H9 (cell line): ENCODE measurements around the gene CUEDC1. TPM values are rescaled to one million over a fixed set of nuclear protein-coding genes. Genes with fewer than 3 reads are reported as not detected.

Source experiments
- DNase-seq: peaks from one replicate; pipeline ENCODE4 v3.0.0-alpha.2; 2017
- H2AFZ ChIP-seq: one replicate; pipeline ENCODE4 v1.6.1; 2013; ENCODE audit warnings: mild to moderate bottlenecking, low read length, control low read depth, moderate library complexity
- H2AK5ac ChIP-seq: 2 replicates; pipeline ENCODE4 v1.6.1; 2013; ENCODE audit warnings: low read length, control low read depth, mixed read lengths; ENCODE audit not compliant: insufficient read length
- H2BK120ac ChIP-seq: one replicate; pipeline ENCODE4 v1.6.1; 2013; ENCODE audit warnings: low read depth, mild to moderate bottlenecking, low read length, control low read depth, inconsistent platforms; ENCODE audit not compliant: poor library complexity, severe bottlenecking
- H2BK12ac ChIP-seq: 2 replicates; pipeline ENCODE4 v1.6.1; 2013; ENCODE audit warnings: low read length, control low read depth, mixed read lengths, low read depth; ENCODE audit not compliant: insufficient read length
- H2BK15ac ChIP-seq: 2 replicates; pipeline ENCODE4 v1.6.1; 2013; ENCODE audit warnings: low read depth, low read length, control low read depth
- H2BK20ac ChIP-seq: one replicate; pipeline ENCODE4 v1.6.1; 2013; ENCODE audit warnings: low read depth, mild to moderate bottlenecking, low read length, control low read depth, inconsistent platforms; ENCODE audit not compliant: poor library complexity, severe bottlenecking
- H2BK5ac ChIP-seq: 2 replicates; pipeline ENCODE4 v1.6.1; 2013; ENCODE audit warnings: low read length, control low read depth, mixed read lengths; ENCODE audit not compliant: insufficient read length
- H3K14ac ChIP-seq: 2 replicates; pipeline ENCODE4 v1.6.1; 2013; ENCODE audit warnings: low read length, control low read depth; ENCODE audit not compliant: insufficient read depth
- H3K18ac ChIP-seq: 2 replicates; pipeline ENCODE4 v1.6.1; 2013; ENCODE audit warnings: low read depth, mild to moderate bottlenecking, mixed read lengths, low read length, control low read depth; ENCODE audit not compliant: insufficient read length
- H3K23ac ChIP-seq: 2 replicates; pipeline ENCODE4 v1.6.1; 2013; ENCODE audit warnings: low read length, control low read depth, mixed read lengths, low read depth; ENCODE audit not compliant: insufficient read length
- H3K23me2 ChIP-seq: 2 replicates; pipeline ENCODE4 v1.6.1; 2013; ENCODE audit warnings: low read depth, mild to moderate bottlenecking, mixed read lengths, low read length, control low read depth; ENCODE audit not compliant: insufficient read length, poor library complexity, severe bottlenecking
- H3K27ac ChIP-seq: 2 replicates; pipeline ENCODE4 v1.5.1; 2013; ENCODE audit warnings: low read length, control low read depth, mixed read lengths, low read depth; ENCODE audit not compliant: insufficient read length
- H3K27me3 ChIP-seq: 2 replicates; pipeline ENCODE4 v1.6.1; 2013; ENCODE audit warnings: low read length, control low read depth, inconsistent platforms; ENCODE audit not compliant: insufficient read depth
- H3K4ac ChIP-seq: 2 replicates; pipeline ENCODE4 v1.6.1; 2013; ENCODE audit warnings: low read depth, mild to moderate bottlenecking, control low read depth, inconsistent platforms, low read length, moderate library complexity
- H3K4me1 ChIP-seq: 2 replicates; pipeline ENCODE4 v1.6.1; 2013; ENCODE audit warnings: low read length, control low read depth, inconsistent platforms; ENCODE audit not compliant: insufficient read depth
- H3K4me2 ChIP-seq: 2 replicates; pipeline ENCODE4 v1.6.1; 2013; ENCODE audit warnings: low read length, control low read depth, mixed read lengths; ENCODE audit not compliant: insufficient read length, insufficient read depth
- H3K56ac ChIP-seq: 2 replicates; pipeline ENCODE4 v1.6.1; 2013; ENCODE audit warnings: low read depth, mild to moderate bottlenecking, mixed read lengths, low read length, control low read depth; ENCODE audit not compliant: insufficient read length
- H3K79me1 ChIP-seq: 2 replicates; pipeline ENCODE4 v1.6.1; 2013; ENCODE audit warnings: low read depth, mild to moderate bottlenecking, moderate library complexity, low read length, control low read depth, inconsistent platforms; ENCODE audit not compliant: insufficient read depth, poor library complexity, severe bottlenecking
- H3K79me2 ChIP-seq: 2 replicates; pipeline ENCODE4 v1.6.1; 2013; ENCODE audit warnings: low read length, control low read depth, inconsistent platforms; ENCODE audit not compliant: insufficient read depth
- H3K9ac ChIP-seq: 2 replicates; pipeline ENCODE4 v1.6.1; 2013; ENCODE audit warnings: low read length, control low read depth, mixed read lengths; ENCODE audit not compliant: insufficient read length; ENCODE audit errors: extremely low read depth
- H3K9me3 ChIP-seq: one replicate; pipeline ENCODE4 v1.6.1; 2013; ENCODE audit warnings: low read depth, low read length, inconsistent platforms; ENCODE audit not compliant: control insufficient read depth
- H3T11ph ChIP-seq: one replicate; pipeline ENCODE4 v1.6.1; 2013; ENCODE audit warnings: mild to moderate bottlenecking, low read length, control low read depth, inconsistent platforms
- H4K20me1 ChIP-seq: one replicate; pipeline ENCODE4 v1.6.1; 2013; ENCODE audit not compliant: control insufficient read depth, insufficient read length, insufficient read depth
- H4K5ac ChIP-seq: 2 replicates; pipeline ENCODE4 v1.6.1; 2013; ENCODE audit warnings: low read depth, mild to moderate bottlenecking, mixed read lengths, low read length, control low read depth; ENCODE audit not compliant: insufficient read length
- H4K8ac ChIP-seq: replicated peaks from 2 replicates; pipeline ENCODE4 v1.6.1; 2013; ENCODE audit warnings: low read length, control low read depth, mixed read lengths, low read depth; ENCODE audit not compliant: insufficient read length
- H4K91ac ChIP-seq: 2 replicates; pipeline ENCODE4 v1.6.1; 2013; ENCODE audit warnings: low read depth, mild to moderate bottlenecking, moderate library complexity, mixed read lengths, low read length, control low read depth; ENCODE audit not compliant: insufficient read length
- H3K27ac Mint-ChIP-seq, 3 experiments: 2 replicates in 2 of 3; 3 replicates in 1 of 3; pipeline ENCODE4 v1.8.0; 2020 to 2021; ENCODE audit warnings: mixed read lengths in 3 of 3, mild to moderate bottlenecking in 1 of 3, moderate library complexity in 1 of 3
- H3K27me3 Mint-ChIP-seq: 2 replicates; pipeline ENCODE4 v1.8.0; 2021; ENCODE audit warnings: low read depth, mild to moderate bottlenecking, moderate library complexity, mixed read lengths
- H3K36me3 Mint-ChIP-seq, 3 experiments: 2 replicates in 2 of 3; 3 replicates in 1 of 3; pipeline ENCODE4 v1.8.0; 2020 to 2021; ENCODE audit warnings: low read depth in 3 of 3, mixed read lengths in 3 of 3; ENCODE audit not compliant: insufficient read depth in 1 of 3
- H3K4me1 Mint-ChIP-seq, 2 experiments: 2 replicates each; pipeline ENCODE4 v1.8.0; 2020; ENCODE audit warnings: mixed read lengths in 2 of 2
- H3K4me3 Mint-ChIP-seq, 2 experiments: 2 replicates in 1 of 2; 3 replicates in 1 of 2; pipeline ENCODE4 v1.8.0; 2020 to 2021; ENCODE audit warnings: mild to moderate bottlenecking in 2 of 2, mixed read lengths in 2 of 2, moderate library complexity in 1 of 2
- H3K9me3 Mint-ChIP-seq, 2 experiments: 2 replicates in 1 of 2; 3 replicates in 1 of 2; pipeline ENCODE4 v1.8.0; 2020; ENCODE audit warnings: mild to moderate bottlenecking in 2 of 2, mixed read lengths in 2 of 2, moderate library complexity in 1 of 2
- WGBS: extraction: QIAGEN DNeasy Blood & Tissue Kit; methylation state at CpG from one replicate; pipeline ENCODE4 v1.1.7; 2013; ENCODE audit warnings: missing lambda C conversion rate, low lambda C conversion rate, mixed read lengths; ENCODE audit not compliant: insufficient read length; ENCODE audit errors: extremely low coverage; 5-methylcytosine and 5-hydroxymethylcytosine counted together
- total RNA-seq: library from RNA; stranded (reverse); gene quantifications from 2 replicates; pipeline ENCODE4 v1.2.1, GENCODE V29; 2021
- TF ChIP-seq, protein P1 (sequence below): fragments of 200-600 bp; sonication (generic); conservative IDR thresholded peaks from 3 replicates; pipeline ENCODE4 v1.8.0; 2021; ENCODE audit warnings: antibody characterized with exemption, mild to moderate bottlenecking

CUEDC1 gene
- total RNA-seq, 1 experiment from 2014 or later, result 7.3 TPM

- no peak overlapping the region for H2BK12ac ChIP-seq
- no peak overlapping the region for H2BK120ac ChIP-seq
- H2AK5ac ChIP-seq, result no peak overlapping the region
- no peak overlapping the region for H4K91ac ChIP-seq
- H2BK5ac ChIP-seq, result no peak overlapping the region
- Mint-ChIP-seq H3K4me3 (no peak overlapping the region), H3K27me3 (peaks cover 35% of the 10 kb centered on the region), H3K27ac (no peak overlapping the region), H3K4me1 (peaks cover 42 to 49% of the 10 kb centered on the region in 2 experiments), H3K36me3 (peaks cover 2 to 9% (median 9%) of the 10 kb centered on the region in 3 experiments; a peak in 3 of 7 replicates), H3K9me3 (no peaks in the 10 kb centered on the region)
- no peak for DNase-seq
- no CpG with 5 or more reads among the region's 10 CpGs for WGBS
- no peak overlapping the region for H3K4ac ChIP-seq
- H3K27me3 ChIP-seq, result no peaks in the 10 kb centered on the region; the same call in 1 of the 2 replicates
- H3K27ac ChIP-seq, result no peak overlapping the region
- no peak overlapping the region for H2AFZ ChIP-seq
- H3K9me3 ChIP-seq, result no peaks in the 10 kb centered on the region
- no peak overlapping the region for H3K4me2 ChIP-seq
- H4K5ac ChIP-seq, result no peak overlapping the region
- H3K79me1 ChIP-seq, result no peaks in the 10 kb centered on the region
- H3K79me2 ChIP-seq, result no peaks in the 10 kb centered on the region
- no peak overlapping the region for H2BK15ac ChIP-seq
- no peak overlapping the region for H3K56ac ChIP-seq
- TF ChIP-seq, protein P1, sequence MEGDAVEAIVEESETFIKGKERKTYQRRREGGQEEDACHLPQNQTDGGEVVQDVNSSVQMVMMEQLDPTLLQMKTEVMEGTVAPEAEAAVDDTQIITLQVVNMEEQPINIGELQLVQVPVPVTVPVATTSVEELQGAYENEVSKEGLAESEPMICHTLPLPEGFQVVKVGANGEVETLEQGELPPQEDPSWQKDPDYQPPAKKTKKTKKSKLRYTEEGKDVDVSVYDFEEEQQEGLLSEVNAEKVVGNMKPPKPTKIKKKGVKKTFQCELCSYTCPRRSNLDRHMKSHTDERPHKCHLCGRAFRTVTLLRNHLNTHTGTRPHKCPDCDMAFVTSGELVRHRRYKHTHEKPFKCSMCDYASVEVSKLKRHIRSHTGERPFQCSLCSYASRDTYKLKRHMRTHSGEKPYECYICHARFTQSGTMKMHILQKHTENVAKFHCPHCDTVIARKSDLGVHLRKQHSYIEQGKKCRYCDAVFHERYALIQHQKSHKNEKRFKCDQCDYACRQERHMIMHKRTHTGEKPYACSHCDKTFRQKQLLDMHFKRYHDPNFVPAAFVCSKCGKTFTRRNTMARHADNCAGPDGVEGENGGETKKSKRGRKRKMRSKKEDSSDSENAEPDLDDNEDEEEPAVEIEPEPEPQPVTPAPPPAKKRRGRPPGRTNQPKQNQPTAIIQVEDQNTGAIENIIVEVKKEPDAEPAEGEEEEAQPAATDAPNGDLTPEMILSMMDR, result no peak
- peaks cover 2% of the 10 kb centered on the region; the same call in 1 of the 2 replicates for H3K4me1 ChIP-seq
- H3T11ph ChIP-seq, result no peak overlapping the region
- no peaks in the 10 kb centered on the region for H4K20me1 ChIP-seq
- H3K23ac ChIP-seq, result no peak overlapping the region
- H3K14ac ChIP-seq, result no peak overlapping the region
- H3K9ac ChIP-seq, result no peak overlapping the region
- H4K8ac ChIP-seq, result no peak overlapping the region
- H3K23me2 ChIP-seq, result peaks cover 4% of the 10 kb centered on the region
- H2BK20ac ChIP-seq, result no peak overlapping the region
- H3K18ac ChIP-seq, result no peak overlapping the region
Measured at GRCh38 chr17:57866319-57866718, 88.9 kb downstream of the CUEDC1 start.
